ENCODE results near the gene XCL2. TPM values are rescaled to one million over a fixed set of nuclear protein-coding genes. Genes with fewer than 3 reads are reported as not detected.

XCL2 gene
- total and polyA plus RNA-seq, 5 donors from 2014 or later, result 0.83 TPM; not detected in 4

GRCh38 chr1:168504064-168504837 lies 39.5 kb downstream of the XCL2 start:
- H3K4me3 ChIP-seq (ENCODE audit: low read depth, low read length), result no peak overlapping the region
- peaks cover 0 to 5% (median 2%) of the 10 kb centered on the region in 4 donors for H3K4me1 Mint-ChIP-seq
- H3K27me3 Mint-ChIP-seq, result no peaks in the 10 kb centered on the region
- peak in 1 of 2 donors; percentile 36 for ATAC-seq (ENCODE audit: low read depth in 2 of 2)
- H3K9me3 Mint-ChIP-seq, result peaks cover 0 to 2% (median 0%) of the 10 kb centered on the region in 7 donors
- peak in 1 of 3 donors; percentile 48 for DNase-seq
- no peak overlapping the region for H3K27ac ChIP-seq (ENCODE audit: insufficient read depth, low read length, poor library complexity, severe bottlenecking)
- no peaks in the 10 kb centered on the region for H3K36me3 Mint-ChIP-seq
- no peaks in the 10 kb centered on the region for H3K27me3 ChIP-seq (ENCODE audit: control insufficient read depth, insufficient read depth, low read length)
- H3K27ac Mint-ChIP-seq, result peak overlapping the region in 1 of 3 donors; percentile 18
- no peaks in the 10 kb centered on the region for H3K36me3 ChIP-seq (ENCODE audit: control insufficient read depth, insufficient read depth, low read length)
- no peaks in the 10 kb centered on the region for H3K4me1 ChIP-seq (ENCODE audit: control insufficient read depth, insufficient read depth, low read length, poor library complexity, severe bottlenecking)
- H3K9me3 ChIP-seq (ENCODE audit: control insufficient read depth in 2 of 2, low read length in 2 of 2), result no peaks in the 10 kb centered on the region
- H3K4me3 Mint-ChIP-seq, result no peak overlapping the region

GRCh38 chr1:168499688-168500049 lies 44.1 kb downstream of the XCL2 start:
- H3K4me1 Mint-ChIP-seq, result peaks cover 0 to 5% (median 1%) of the 10 kb centered on the region in 4 donors
- no peak overlapping the region for H3K27ac Mint-ChIP-seq
- no peak overlapping the region for H3K4me3 Mint-ChIP-seq

GRCh38 chr1:168498956-168499687 lies 44.7 kb downstream of the XCL2 start:
- Histone ChIP-seq H3K36me3 (ENCODE audit: control insufficient read depth, insufficient read depth, low read length) (no peaks in the 10 kb centered on the region), H3K27me3 (ENCODE audit: control insufficient read depth, insufficient read depth, low read length) (no peaks in the 10 kb centered on the region), H3K4me3 (ENCODE audit: low read depth, low read length) (no peak overlapping the region), H3K4me1 (ENCODE audit: control insufficient read depth, insufficient read depth, low read length, poor library complexity, severe bottlenecking) (no peaks in the 10 kb centered on the region), H3K9me3 (ENCODE audit: control insufficient read depth in 2 of 2, low read length in 2 of 2) (no peaks in the 10 kb centered on the region), H3K27ac (ENCODE audit: insufficient read depth, low read length, poor library complexity, severe bottlenecking) (no peak overlapping the region)
- Mint-ChIP-seq H3K4me3 (no peak overlapping the region), H3K9me3 (peaks cover 0 to 1% (median 0%) of the 10 kb centered on the region in 7 donors), H3K4me1 (peaks cover 0 to 5% (median 1%) of the 10 kb centered on the region in 4 donors), H3K36me3 (no peaks in the 10 kb centered on the region), H3K27ac (no peak overlapping the region), H3K27me3 (no peaks in the 10 kb centered on the region)
- DNase-seq, result no peak
- ATAC-seq (ENCODE audit: low read depth in 2 of 2), result no peak

More at GRCh38 chr1:168499688-168500049, 44.1 kb downstream of the XCL2 start:
- no peak overlapping the region for H3K4me3 ChIP-seq (ENCODE audit: low read depth, low read length)
- no peaks in the 10 kb centered on the region for H3K27me3 ChIP-seq (ENCODE audit: control insufficient read depth, insufficient read depth, low read length)
- no peaks in the 10 kb centered on the region for H3K36me3 ChIP-seq (ENCODE audit: control insufficient read depth, insufficient read depth, low read length)
- no peaks in the 10 kb centered on the region for H3K4me1 ChIP-seq (ENCODE audit: control insufficient read depth, insufficient read depth, low read length, poor library complexity, severe bottlenecking)
- no peak for DNase-seq
- H3K9me3 ChIP-seq (ENCODE audit: control insufficient read depth in 2 of 2, low read length in 2 of 2), result no peaks in the 10 kb centered on the region
- Mint-ChIP-seq H3K36me3 (no peaks in the 10 kb centered on the region), H3K27me3 (no peaks in the 10 kb centered on the region), H3K9me3 (peaks cover 0 to 2% (median 0%) of the 10 kb centered on the region in 7 donors)
- no peak overlapping the region for H3K27ac ChIP-seq (ENCODE audit: insufficient read depth, low read length, poor library complexity, severe bottlenecking)
- ATAC-seq (ENCODE audit: low read depth in 2 of 2), result no peak

- Histone ChIP-seq H3K4me3 (ENCODE audit: low read depth, low read length) (no peak overlapping the region), H3K4me1 (ENCODE audit: control insufficient read depth, insufficient read depth, low read length, poor library complexity, severe bottlenecking) (no peaks in the 10 kb centered on the region), H3K9me3 (ENCODE audit: control insufficient read depth in 2 of 2, low read length in 2 of 2) (no peaks in the 10 kb centered on the region), H3K27ac (ENCODE audit: insufficient read depth, low read length, poor library complexity, severe bottlenecking) (no peak overlapping the region), H3K36me3 (ENCODE audit: control insufficient read depth, insufficient read depth, low read length) (no peaks in the 10 kb centered on the region), H3K27me3 (ENCODE audit: control insufficient read depth, insufficient read depth, low read length) (no peaks in the 10 kb centered on the region)
- H3K27ac Mint-ChIP-seq, result no peak overlapping the region
- no peaks in the 10 kb centered on the region for H3K27me3 Mint-ChIP-seq
- H3K4me1 Mint-ChIP-seq, result peaks cover 0 to 5% (median 1%) of the 10 kb centered on the region in 4 donors
- H3K9me3 Mint-ChIP-seq, result peaks cover 0 to 1% (median 0%) of the 10 kb centered on the region in 7 donors
- no peaks in the 10 kb centered on the region for H3K36me3 Mint-ChIP-seq
- no peak for DNase-seq
- no peak overlapping the region for H3K4me3 Mint-ChIP-seq
- no peak for ATAC-seq (ENCODE audit: low read depth in 2 of 2)
Observed at GRCh38 chr1:168498159-168498631, 45.6 kb downstream of the XCL2 start.

- ATAC-seq (ENCODE audit: low read depth in 2 of 2), result no peak
- Histone ChIP-seq H3K27ac (ENCODE audit: insufficient read depth, low read length, poor library complexity, severe bottlenecking) (no peak overlapping the region), H3K9me3 (ENCODE audit: control insufficient read depth in 2 of 2, low read length in 2 of 2) (no peaks in the 10 kb centered on the region), H3K4me1 (ENCODE audit: control insufficient read depth, insufficient read depth, low read length, poor library complexity, severe bottlenecking) (no peaks in the 10 kb centered on the region), H3K4me3 (ENCODE audit: low read depth, low read length) (no peak overlapping the region), H3K36me3 (ENCODE audit: control insufficient read depth, insufficient read depth, low read length) (no peaks in the 10 kb centered on the region), H3K27me3 (ENCODE audit: control insufficient read depth, insufficient read depth, low read length) (no peaks in the 10 kb centered on the region)
- no peak for DNase-seq
- Mint-ChIP-seq H3K4me1 (peaks cover 0 to 5% (median 1%) of the 10 kb centered on the region in 4 donors), H3K27me3 (no peaks in the 10 kb centered on the region), H3K36me3 (no peaks in the 10 kb centered on the region), H3K27ac (no peak overlapping the region), H3K9me3 (peaks cover 0 to 3% (median 0%) of the 10 kb centered on the region in 7 donors), H3K4me3 (no peak overlapping the region)
Observed at GRCh38 chr1:168497376-168497950, 46.3 kb downstream of the XCL2 start.

- Histone ChIP-seq H3K4me3 (ENCODE audit: low read depth, low read length) (no peak overlapping the region), H3K27ac (ENCODE audit: insufficient read depth, low read length, poor library complexity, severe bottlenecking) (no peak overlapping the region), H3K36me3 (ENCODE audit: control insufficient read depth, insufficient read depth, low read length) (no peaks in the 10 kb centered on the region), H3K4me1 (ENCODE audit: control insufficient read depth, insufficient read depth, low read length, poor library complexity, severe bottlenecking) (no peaks in the 10 kb centered on the region), H3K27me3 (ENCODE audit: control insufficient read depth, insufficient read depth, low read length) (no peaks in the 10 kb centered on the region), H3K9me3 (ENCODE audit: control insufficient read depth in 2 of 2, low read length in 2 of 2) (no peaks in the 10 kb centered on the region)
- H3K36me3 Mint-ChIP-seq, result no peaks in the 10 kb centered on the region
- H3K4me1 Mint-ChIP-seq, result no peaks in the 10 kb centered on the region
- peaks cover 4% of the 10 kb centered on the region for H3K27me3 Mint-ChIP-seq
- no peak for DNase-seq
- no peak for ATAC-seq (ENCODE audit: low read depth in 2 of 2)
- no peak overlapping the region for H3K27ac Mint-ChIP-seq
- H3K4me3 Mint-ChIP-seq, result no peak overlapping the region
- peaks cover 0 to 3% (median 0%) of the 10 kb centered on the region in 7 donors for H3K9me3 Mint-ChIP-seq
Observed at GRCh38 chr1:168491527-168492164, 52.2 kb downstream of the XCL2 start.
